Heart left ventricle (tissue), 16 donors: ENCODE measurements around the gene RUSF1. TPM values are rescaled to one million over a fixed set of nuclear protein-coding genes. Genes with fewer than 3 reads are reported as not detected.
A peak's percentile ranks its signal among the peaks of the same experiment; 100 is the strongest.

Source experiments
- ATAC-seq, 4 donors: fragments of 200-7000 bp; cut with Tn5 transposase; one replicate each; pipeline ENCODE4 v1.9.1; 2020 to 2022; ENCODE audit warnings: moderate library complexity in 4 of 4, mild to moderate bottlenecking in 3 of 4, moderate number of reproducible peaks in 1 of 4
- DNase-seq, 5 donors: peaks; one replicate each; pipeline ENCODE4 v3.0.0-alpha.2; 2020
- H3K27ac ChIP-seq, 12 donors: fragments of 200-600 bp; sonication (generic) in 4 of 12; one replicate each; pipeline versions ENCODE4 v1.5.0 to v1.8.0; 2016 to 2022; ENCODE audit warnings: mild to moderate bottlenecking in 2 of 12
- H3K27me3 ChIP-seq, 9 donors: fragments of 200-600 bp; sonication (generic) in 2 of 9; one replicate each; pipeline versions ENCODE4 v1.5.1 to v1.8.0; 2016 to 2022; ENCODE audit warnings: mild to moderate bottlenecking in 3 of 9
- H3K36me3 ChIP-seq, 9 donors: fragments of 200-600 bp; sonication (generic) in 2 of 9; one replicate each; pipeline versions ENCODE4 v1.5.0 to v1.8.0; 2018 to 2022; ENCODE audit warnings: mild to moderate bottlenecking in 2 of 9
- H3K4me1 ChIP-seq, 12 donors: fragments of 200-600 bp; sonication (generic) in 4 of 12; one replicate each; pipeline versions ENCODE4 v1.5.0 to v1.8.0; 2016 to 2022; ENCODE audit warnings: mild to moderate bottlenecking in 3 of 12
- H3K4me3 ChIP-seq, 12 donors: fragments of 200-600 bp; sonication (generic) in 4 of 12; one replicate each; pipeline versions ENCODE4 v1.5.0 to v1.8.0; 2017 to 2022; ENCODE audit warnings: mild to moderate bottlenecking in 9 of 12, moderate library complexity in 4 of 12
- H3K9me3 ChIP-seq, 12 donors: fragments of 200-600 bp; sonication (generic) in 4 of 12; one replicate each; pipeline versions ENCODE4 v1.5.0 to v1.8.0; 2016 to 2022; ENCODE audit warnings: mild to moderate bottlenecking in 1 of 12
- POLR2A ChIP-seq, 2 donors: fragments of 450-650 bp; IDR thresholded peaks; one replicate each; pipeline ENCODE4 v1.6.1; 2017; ENCODE audit warnings: antibody characterized with exemption in 2 of 2, mild to moderate bottlenecking in 2 of 2, moderate library complexity in 2 of 2
- WGBS, 4 donors: extraction: QIAGEN DNeasy Blood & Tissue Kit in 2 of 4; methylation state at CpG; one replicate each; pipeline versions ENCODE4 v1.1.5 to v1.1.7; 2013 to 2018; 5-methylcytosine and 5-hydroxymethylcytosine counted together
- intact Hi-C, 10 donors: fragments of 100-400 bp; cut with DNase I; formaldehyde crosslinking; loops; one replicate each; pipeline versions ENCODE4 v1.11.1 to v1.14.2; 2022
- polyA plus RNA-seq, 2 donors: library from polyadenylated mRNA; stranded (reverse); fragments of 200-250 nt; gene quantifications; one replicate each; pipeline ENCODE4 v1.2.3, GENCODE V29; 2013
- total RNA-seq, 9 donors: library from RNA; depleted of rRNA in 2 of 9; stranded (reverse); fragments of >200 nt in 2 of 9; fragmentation: NEBNext Ultra II Directional in 3 of 9; extraction: Animal tissue kit (Norgen Biotek cat#: 25700) in 3 of 9; gene quantifications; one replicate each; pipeline versions ENCODE4 v1.1.0 to v1.2.4, GENCODE V29; 2016 to 2023
- TF ChIP-seq, protein P1 (sequence below), 12 donors: fragments of 200-600 bp; sonication (generic) in 4 of 12; IDR thresholded peaks; one replicate each; pipeline versions ENCODE4 v1.5.0 to v1.8.0; 2018 to 2022; ENCODE audit warnings: antibody characterized with exemption in 12 of 12, mild to moderate bottlenecking in 5 of 12
- donor health status: ischemic (EF 13 %, LVEDD 7.1; RV severe dilation, severe dysfunction).
- donor health status: healthy with polysubstance abuse.
- donor health status: DM: no; HTN: yes; CAD: no.
- donor health status: DM: no; HTN: no; CAD: no.
- donor health status: ischemic (EF 25% LVEDD 6.9; RV normal size, moderate dysfunction).
- donor health status: ischemic (EF 25% LVEDD 5.7; RV mildly dilated, moderate dysfunction).
- donor health status: healthy.
- donor health status: DM: yes; HTN: yes; CAD: no.
- donor health status: ischemic (EF 35%, LVEDD 5.7; RV mildly dilated, moderate dysfunction).
- donor health status: nonischemic (EF 11% LVEDD 7.7; RV severe dilation, severe dysfunction).
- donor health status: DM: yes; HTN: yes; CAD: no.
- donor health status: PGD.
- donor health status: ischemic (EF 29% LVEDD 5.4; RV normal size, mild dysfunction).
- donor health status: nonischemic (EF 23%, LVEDD 6.1; RV moderate dilation, normal function).

The RUSF1 gene
- total and polyA plus RNA-seq, 11 donors, result 17.8 to 32.5 (median 22.4) TPM

DNA sequence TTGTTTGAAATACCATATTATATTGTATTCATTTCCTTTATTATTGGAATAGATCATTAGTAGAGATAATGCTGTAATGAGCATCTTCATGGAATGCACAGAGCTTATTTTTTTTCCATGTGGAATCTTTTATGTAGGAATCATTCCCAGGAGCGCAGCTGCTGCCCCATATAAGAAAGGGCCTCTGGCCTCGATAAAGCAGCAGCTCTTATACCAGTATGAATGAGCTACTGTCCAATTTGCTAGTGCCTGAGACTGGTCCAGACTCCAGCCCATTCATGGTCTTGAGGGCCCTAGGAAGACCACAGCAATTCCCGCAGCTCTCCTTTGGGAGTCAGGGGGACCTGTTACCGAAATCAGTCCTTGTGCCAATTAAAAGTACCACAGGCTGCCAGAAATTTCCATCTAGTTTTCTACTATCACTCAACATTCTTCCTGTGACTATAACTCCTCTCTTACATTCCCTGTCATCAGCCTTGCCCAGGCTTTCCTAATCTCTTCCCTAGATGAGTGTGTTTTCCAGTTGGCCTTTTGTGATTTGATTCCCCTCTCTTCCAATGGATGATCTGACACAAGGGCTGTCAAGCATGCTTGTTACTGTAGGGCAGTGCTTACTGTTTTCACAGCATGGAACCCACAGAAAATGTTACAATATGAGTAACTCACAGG lies 67.5 kb downstream of the RUSF1 start:
- no peaks in the 10 kb centered on the region for H3K27me3 ChIP-seq
- peak overlapping the region in 9 of 12 donors; percentile 17 to 80 (median 46) for H3K27ac ChIP-seq
- no peak for DNase-seq
- no peaks in the 10 kb centered on the region for H3K9me3 ChIP-seq
- no peak for ATAC-seq
- peaks cover 0 to 29% (median 11%) of the 10 kb centered on the region in 12 donors for H3K4me1 ChIP-seq
- 33 to 44% (median 37%) methylated on average over 4 of the region's 4 CpGs for WGBS, 4 donors
- intact Hi-C loops, result loop anchor here in 7 of 10 donors (5.0 to 10.0 kb wide), 8 partner anchors 256 to 486 kb away; partner anchors contain the start of genes FUS (in 5 of the 7), HSD3B7 (in 2 of the 7), KAT8 (in 2 of the 7) and SETD1A (in 1 of the 7)
- TF ChIP-seq, protein P1, sequence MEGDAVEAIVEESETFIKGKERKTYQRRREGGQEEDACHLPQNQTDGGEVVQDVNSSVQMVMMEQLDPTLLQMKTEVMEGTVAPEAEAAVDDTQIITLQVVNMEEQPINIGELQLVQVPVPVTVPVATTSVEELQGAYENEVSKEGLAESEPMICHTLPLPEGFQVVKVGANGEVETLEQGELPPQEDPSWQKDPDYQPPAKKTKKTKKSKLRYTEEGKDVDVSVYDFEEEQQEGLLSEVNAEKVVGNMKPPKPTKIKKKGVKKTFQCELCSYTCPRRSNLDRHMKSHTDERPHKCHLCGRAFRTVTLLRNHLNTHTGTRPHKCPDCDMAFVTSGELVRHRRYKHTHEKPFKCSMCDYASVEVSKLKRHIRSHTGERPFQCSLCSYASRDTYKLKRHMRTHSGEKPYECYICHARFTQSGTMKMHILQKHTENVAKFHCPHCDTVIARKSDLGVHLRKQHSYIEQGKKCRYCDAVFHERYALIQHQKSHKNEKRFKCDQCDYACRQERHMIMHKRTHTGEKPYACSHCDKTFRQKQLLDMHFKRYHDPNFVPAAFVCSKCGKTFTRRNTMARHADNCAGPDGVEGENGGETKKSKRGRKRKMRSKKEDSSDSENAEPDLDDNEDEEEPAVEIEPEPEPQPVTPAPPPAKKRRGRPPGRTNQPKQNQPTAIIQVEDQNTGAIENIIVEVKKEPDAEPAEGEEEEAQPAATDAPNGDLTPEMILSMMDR (IDR thresholded peaks at IDR 0.05), result no peak
- peaks cover 0 to 7% (median 0%) of the 10 kb centered on the region in 9 donors for H3K36me3 ChIP-seq
- H3K4me3 ChIP-seq, result no peak overlapping the region

GRCh38 chr16:31439519-31439918 lies 68.7 kb downstream of the RUSF1 start:
- DNase-seq (no peak), ATAC-seq (no peak)
- intact Hi-C loops, result no loop called here
- no peak overlapping the region for H3K4me3 ChIP-seq
- TF ChIP-seq POLR2A (IDR thresholded peaks at IDR 0.05), result no peak
- TF ChIP-seq, protein P1 (IDR thresholded peaks at IDR 0.05), result no peak
- peaks cover 0 to 29% (median 11%) of the 10 kb centered on the region in 12 donors for H3K4me1 ChIP-seq
- no peaks in the 10 kb centered on the region for H3K9me3 ChIP-seq
- 49 to 74% (median 57%) methylated on average over 3 of the region's 3 CpGs for WGBS, 4 donors
- peaks cover 0 to 7% (median 0%) of the 10 kb centered on the region in 9 donors for H3K36me3 ChIP-seq
- no peaks in the 10 kb centered on the region for H3K27me3 ChIP-seq
- peak overlapping the region in 1 of 12 donors; percentile 54 for H3K27ac ChIP-seq

Other genes with a start within 250 kb of the RUSF1 start
- gene ITGAM, start 248.4 kb downstream of the RUSF1 start, total RNA-seq, result 10 to 100 TPM in 2 of 9 donors, 1 to 10 TPM in 7; 1.9 to 48.7 (median 4.9) TPM
- 1 to 10 TPM; 2.5 to 2.6 TPM for gene ITGAM, start 248.4 kb downstream of the RUSF1 start, polyA plus RNA-seq
- 10 to 100 TPM in 2 of 9 donors, 1 to 10 TPM in 6, under 1 TPM in 1; 0.73 to 52.7 (median 2.0) TPM for gene ITGAX, start 153.2 kb downstream of the RUSF1 start, total RNA-seq
- gene ITGAX, start 153.2 kb downstream of the RUSF1 start, polyA plus RNA-seq, result 1 to 10 TPM; 2.0 to 2.2 TPM
- gene ITGAD, start 115.1 kb downstream of the RUSF1 start, total RNA-seq, result under 1 TPM in 2 of 9 donors, not detected in 7; 0.41 to 0.80 TPM
- not detected for gene ITGAD, start 115.1 kb downstream of the RUSF1 start, polyA plus RNA-seq
- 1,000 to 10,000 TPM in 7 of 9 donors, 100 to 1,000 TPM in 2; 393 to 1,682 (median 1,115) TPM for gene COX6A2, start 80.0 kb downstream of the RUSF1 start, total RNA-seq
- over 10,000 TPM in 1 of 2 donors, 1,000 to 10,000 TPM in 1; 1,628 to 10,029 TPM for gene COX6A2, start 80.0 kb downstream of the RUSF1 start, polyA plus RNA-seq
- gene ZNF843, start 65.6 kb downstream of the RUSF1 start, total RNA-seq, result 1 to 10 TPM; 1.0 to 4.7 (median 2.5) TPM
- gene ZNF843, start 65.6 kb downstream of the RUSF1 start, polyA plus RNA-seq, result 1 to 10 TPM in 1 of 2 donors, under 1 TPM in 1; 0.43 to 1.2 TPM
- 1 to 10 TPM; 4.1 to 9.2 (median 6.5) TPM for gene ARMC5, start 48.9 kb downstream of the RUSF1 start, total RNA-seq
- 1 to 10 TPM; 6.6 to 8.2 TPM for gene ARMC5, start 48.9 kb downstream of the RUSF1 start, polyA plus RNA-seq
- 10 to 100 TPM; 12.9 to 37.7 (median 19.5) TPM for gene TGFB1I1, start 36.2 kb downstream of the RUSF1 start, total RNA-seq
- 10 to 100 TPM; 14.1 to 29.5 TPM for gene TGFB1I1, start 36.2 kb downstream of the RUSF1 start, polyA plus RNA-seq
- not detected for gene SLC5A2, start 25.3 kb downstream of the RUSF1 start, total RNA-seq
- gene SLC5A2, start 25.3 kb downstream of the RUSF1 start, polyA plus RNA-seq, result under 1 TPM; 0.08 to 0.76 TPM
- 1 to 10 TPM in 1 of 9 donors, not detected in 8; 2.2 TPM for gene AHSP, start 19.5 kb upstream of the RUSF1 start, total RNA-seq
- gene AHSP, start 19.5 kb upstream of the RUSF1 start, polyA plus RNA-seq, result not detected